Fibroblast of mammary gland (primary cell): ENCODE results near the gene DOK5.

ENCODE experiments used
- DNase-seq: peaks from one replicate; pipeline ENCODE4 v3.0.0-alpha.2; 2010; ENCODE audit warnings: low read depth
- H3K4me3 ChIP-seq: 2 replicates; pipeline ENCODE4 v1.5.1; 2011; ENCODE audit warnings: low read depth, mild to moderate bottlenecking, low read length, moderate library complexity; ENCODE audit not compliant: control insufficient read depth
- TF ChIP-seq, protein P1 (sequence below): conservative IDR thresholded peaks from 2 replicates; pipeline ENCODE4 v1.5.1; 2011; ENCODE audit warnings: low read depth, low read length, inconsistent platforms; ENCODE audit not compliant: control insufficient read depth, insufficient read depth

Gene DOK5

DNA sequence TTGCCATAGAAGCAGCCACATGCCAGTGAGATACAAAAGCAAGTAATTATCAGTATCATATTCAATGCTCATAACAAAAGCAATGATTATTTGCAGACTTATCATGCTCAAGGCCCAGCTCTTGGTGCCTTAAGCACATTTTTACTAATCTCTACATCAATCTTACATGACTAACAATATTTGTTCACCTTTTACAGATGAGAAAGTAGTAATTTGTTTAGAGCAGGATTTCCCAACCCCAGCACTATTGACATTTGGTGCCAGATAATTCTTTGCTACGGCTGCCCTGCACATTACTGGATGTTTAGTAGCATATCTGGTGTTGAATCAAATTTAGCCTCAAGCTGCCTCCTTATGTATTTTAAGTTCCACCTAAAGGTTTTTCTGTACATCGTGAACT is 19.0 kb upstream of the DOK5 start:
- TF ChIP-seq, protein P1, sequence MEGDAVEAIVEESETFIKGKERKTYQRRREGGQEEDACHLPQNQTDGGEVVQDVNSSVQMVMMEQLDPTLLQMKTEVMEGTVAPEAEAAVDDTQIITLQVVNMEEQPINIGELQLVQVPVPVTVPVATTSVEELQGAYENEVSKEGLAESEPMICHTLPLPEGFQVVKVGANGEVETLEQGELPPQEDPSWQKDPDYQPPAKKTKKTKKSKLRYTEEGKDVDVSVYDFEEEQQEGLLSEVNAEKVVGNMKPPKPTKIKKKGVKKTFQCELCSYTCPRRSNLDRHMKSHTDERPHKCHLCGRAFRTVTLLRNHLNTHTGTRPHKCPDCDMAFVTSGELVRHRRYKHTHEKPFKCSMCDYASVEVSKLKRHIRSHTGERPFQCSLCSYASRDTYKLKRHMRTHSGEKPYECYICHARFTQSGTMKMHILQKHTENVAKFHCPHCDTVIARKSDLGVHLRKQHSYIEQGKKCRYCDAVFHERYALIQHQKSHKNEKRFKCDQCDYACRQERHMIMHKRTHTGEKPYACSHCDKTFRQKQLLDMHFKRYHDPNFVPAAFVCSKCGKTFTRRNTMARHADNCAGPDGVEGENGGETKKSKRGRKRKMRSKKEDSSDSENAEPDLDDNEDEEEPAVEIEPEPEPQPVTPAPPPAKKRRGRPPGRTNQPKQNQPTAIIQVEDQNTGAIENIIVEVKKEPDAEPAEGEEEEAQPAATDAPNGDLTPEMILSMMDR = no peak
- no peak for DNase-seq
- H3K4me3 ChIP-seq = no peak overlapping the region

DNA sequence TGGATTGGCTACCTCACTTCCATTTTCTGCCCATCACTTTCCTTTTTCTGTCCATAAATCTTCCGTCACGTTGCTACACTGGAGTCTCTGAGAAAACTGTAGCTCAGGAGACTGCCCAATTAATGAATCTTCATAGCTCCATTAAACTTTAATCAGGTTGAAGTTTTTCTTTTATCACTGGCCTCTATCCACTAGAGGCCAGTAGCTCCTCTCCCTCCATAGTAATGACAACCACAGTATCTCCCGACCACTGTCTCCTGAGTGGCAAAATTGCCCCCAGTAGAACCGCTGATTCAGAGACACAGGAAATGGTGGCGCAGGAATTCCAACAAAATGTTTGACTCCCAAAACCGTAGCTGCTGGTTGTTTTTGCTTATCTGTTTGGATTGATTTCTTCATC is 18.4 kb upstream of the DOK5 start:
- TF ChIP-seq, protein P1 = no peak
- no peak overlapping the region for H3K4me3 ChIP-seq
- DNase-seq = no peak

DNA sequence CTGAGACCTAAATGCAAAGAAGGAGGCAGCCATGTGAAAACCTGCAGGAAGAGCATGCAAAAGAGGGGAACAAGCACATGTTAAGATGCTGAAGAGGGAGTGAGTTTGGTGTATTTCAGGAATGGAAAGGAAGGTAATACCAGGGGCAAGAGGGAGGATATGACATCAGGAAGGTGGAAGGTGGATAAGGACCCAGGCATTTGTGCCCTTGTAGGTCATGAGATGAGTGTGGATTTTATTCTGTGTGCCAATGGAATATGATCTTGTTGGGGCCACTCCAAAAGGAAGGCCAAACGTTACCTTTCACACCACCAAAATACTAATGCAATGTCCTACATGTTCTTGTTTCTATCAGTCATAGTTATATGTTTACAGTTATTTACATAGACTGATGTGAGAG is 17.2 kb upstream of the DOK5 start:
- TF ChIP-seq, protein P1 = no peak
- no peak overlapping the region for H3K4me3 ChIP-seq
- no peak for DNase-seq

DNA sequence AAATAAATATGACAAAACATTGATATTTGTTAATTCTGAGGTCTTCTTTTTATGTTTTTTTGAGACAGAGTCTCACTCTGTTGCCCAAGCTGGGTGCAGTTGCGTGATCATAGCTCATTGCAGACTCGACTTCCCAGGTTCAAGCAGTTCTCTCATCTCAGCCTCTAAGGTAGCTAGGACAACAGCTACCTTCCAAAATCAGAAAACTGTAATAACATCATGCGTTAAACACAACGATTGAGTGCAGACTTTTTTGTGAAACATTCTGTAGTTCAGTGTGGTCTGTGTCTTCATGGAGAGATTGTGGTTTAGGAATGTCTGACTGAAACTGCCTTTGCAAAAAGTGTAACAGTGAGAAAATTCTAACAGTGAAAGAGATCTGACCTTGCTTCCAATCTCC is 16.1 kb upstream of the DOK5 start:
- TF ChIP-seq, protein P1 = no peak
- DNase-seq = no peak
- no peak overlapping the region for H3K4me3 ChIP-seq

DNA sequence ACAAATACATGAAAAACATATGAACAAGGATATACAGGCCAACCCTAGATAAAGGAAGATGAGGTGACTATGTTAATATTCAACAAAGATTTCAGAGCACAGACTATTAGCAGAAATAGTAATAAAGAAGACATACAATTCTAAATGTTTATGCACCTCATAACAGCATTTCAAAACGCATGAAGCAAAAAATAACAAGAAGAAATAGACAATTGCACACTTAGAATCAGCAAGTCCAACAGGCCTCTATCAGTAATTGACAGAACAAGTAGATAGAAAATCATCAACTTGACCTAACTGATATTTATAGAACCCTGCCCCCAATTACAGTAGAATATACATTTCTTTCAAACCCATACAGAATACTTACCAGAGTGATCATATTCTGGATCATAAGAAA is 11.4 kb upstream of the DOK5 start:
- no peak overlapping the region for H3K4me3 ChIP-seq
- DNase-seq = no peak
- TF ChIP-seq, protein P1 = no peak

DNA sequence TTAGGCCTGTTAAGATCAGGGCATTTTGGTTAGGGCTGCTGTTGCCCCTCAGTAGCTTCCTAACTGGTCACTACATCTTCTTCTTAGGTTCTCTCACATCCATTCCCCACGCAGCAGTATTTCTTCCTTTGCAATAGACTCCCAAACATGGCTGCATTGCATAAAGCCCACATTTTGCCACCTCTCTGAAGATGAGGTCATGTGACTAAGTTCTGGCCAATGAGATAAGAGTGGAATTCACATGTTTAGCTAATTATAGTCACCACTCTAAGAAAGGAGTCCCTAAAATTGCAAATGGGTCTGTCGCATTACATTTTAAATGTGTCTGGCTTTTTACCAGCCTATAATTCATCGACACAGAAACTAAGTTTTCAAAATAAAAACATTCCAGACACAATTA is 9.3 kb upstream of the DOK5 start:
- DNase-seq = no peak
- H3K4me3 ChIP-seq = no peak overlapping the region
- TF ChIP-seq, protein P1 = no peak

DNA sequence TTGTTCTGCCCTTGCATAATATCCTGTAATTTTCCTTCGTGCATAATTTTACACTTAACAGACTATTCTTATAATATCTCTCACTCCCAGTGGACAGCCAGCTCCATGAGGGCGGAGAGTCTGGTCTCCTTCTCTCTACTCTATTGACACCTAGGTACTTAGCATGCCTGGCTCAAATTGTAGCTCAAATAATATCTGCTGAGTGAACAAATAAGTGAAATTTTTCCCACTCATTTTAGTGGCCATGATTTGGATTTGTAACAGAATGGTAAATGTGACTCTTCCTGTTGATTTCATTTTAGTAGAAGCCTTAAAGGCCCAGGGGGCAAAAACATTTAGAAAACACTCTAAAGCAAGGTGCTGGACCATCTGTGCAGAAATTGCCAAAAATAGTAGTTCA is 7.8 kb upstream of the DOK5 start:
- TF ChIP-seq, protein P1 = no peak
- no peak overlapping the region for H3K4me3 ChIP-seq
- no peak for DNase-seq
